Erythroblast (primary cell): ENCODE data around the gene LBX2.
"Not testable (repeated sequence)": the region's sequence is repeated elsewhere in the genome, so short reads cannot be mapped to it uniquely, and the experiment has no call there.

Experiments used
- GATA1 ChIP-seq: IDR thresholded peaks from 2 replicates; pipeline ENCODE4 v1.6.1; 2011; ENCODE audit warnings: low read depth, mild to moderate bottlenecking, control low read depth, low read length, moderate library complexity
- POLR2A ChIP-seq: IDR thresholded peaks from 2 replicates; pipeline ENCODE4 v1.6.1; 2011; ENCODE audit warnings: mild to moderate bottlenecking, low read length

GRCh38 chr2:74470742-74471141 lies 28.7 kb downstream of the LBX2 start:
- not testable (repeated sequence) for TF ChIP-seq POLR2A, GATA1
